GM18951 (cell line): ENCODE data around the gene CEP78.

Experiments
- POLR2A ChIP-seq: IDR thresholded peaks from 4 replicates; pipeline ENCODE4 v1.6.1; 2011; ENCODE audit warnings: mild to moderate bottlenecking; ENCODE audit not compliant: insufficient read length, insufficient read depth; ENCODE audit errors: extremely low read depth
- in situ Hi-C: fragments of 300-500 bp; cut with MboI; formaldehyde crosslinking; loops from one replicate; pipeline ENCODE4 v1.12.0; 2022; ENCODE audit warnings: low sequenced_read_pairs, mixed read lengths, inconsistent platforms; ENCODE audit not compliant: unreplicated experiment

CEP78 gene

GRCh38 chr9:78286946-78287388 lies 51.1 kb downstream of the CEP78 start:
- no peak for TF ChIP-seq POLR2A
- in situ Hi-C loops = no loop called here

GRCh38 chr9:78288214-78288892 lies 52.5 kb downstream of the CEP78 start:
- in situ Hi-C loops = no loop called here
- TF ChIP-seq POLR2A = no peak

GRCh38 chr9:78289474-78289873 lies 53.6 kb downstream of the CEP78 start:
- in situ Hi-C loops = no loop called here
- no peak for TF ChIP-seq POLR2A

- in situ Hi-C loops = no loop called here
- no peak for TF ChIP-seq POLR2A
These were observed 55.5 kb downstream of the CEP78 start for GRCh38 chr9:78291240-78291925.

GRCh38 chr9:78292026-78292425 lies 56.2 kb downstream of the CEP78 start:
- in situ Hi-C loops = no loop called here
- no peak for TF ChIP-seq POLR2A

- TF ChIP-seq POLR2A = no peak
These were observed 57.0 kb downstream of the CEP78 start for GRCh38 chr9:78292716-78293497.

GRCh38 chr9:78294290-78295176 lies 58.7 kb downstream of the CEP78 start:
- TF ChIP-seq POLR2A = no peak
- in situ Hi-C loops = no loop called here

More at GRCh38 chr9:78292716-78293497, 57.0 kb downstream of the CEP78 start:
- in situ Hi-C loops = no loop called here

- TF ChIP-seq POLR2A = no peak
- in situ Hi-C loops = no loop called here
These were observed 59.3 kb downstream of the CEP78 start for GRCh38 chr9:78295177-78295575.

- in situ Hi-C loops = no loop called here
- no peak for TF ChIP-seq POLR2A
These were observed 59.9 kb downstream of the CEP78 start for GRCh38 chr9:78295731-78296130.

GRCh38 chr9:78296201-78296892 lies 60.5 kb downstream of the CEP78 start:
- no peak for TF ChIP-seq POLR2A
- in situ Hi-C loops = no loop called here

GRCh38 chr9:78296893-78297671 lies 61.2 kb downstream of the CEP78 start, which contains the start of gene PSAT1:
TSS of gene PSAT1 (plus strand) at chr9:78297125. CDS start at chr9:78297211, 86 bp downstream.
- peak; percentile 70 for TF ChIP-seq POLR2A
- in situ Hi-C loops = no loop called here
